GM23248 (cell line): Measurements from ENCODE around the gene PHPT1. TPM values are rescaled to one million over a fixed set of nuclear protein-coding genes. Genes with fewer than 3 reads are reported as not detected.

Experiments used
- DNase-seq: peaks from one replicate; pipeline ENCODE4 v3.0.0-alpha.2; 2015
- H2AFZ ChIP-seq: fragments of 200-600 bp; sonication (generic); 2 replicates; pipeline ENCODE4 v1.6.1; 2016; ENCODE audit warnings: antibody characterized with exemption
- H3F3A ChIP-seq: fragments of 200-600 bp; sonication (generic); 2 replicates; pipeline ENCODE4 v1.6.1; 2016; ENCODE audit warnings: mild to moderate bottlenecking, antibody characterized with exemption, mixed run types; ENCODE audit not compliant: insufficient read depth
- H3K27ac ChIP-seq: fragments of 200-600 bp; sonication (generic); 2 replicates; pipeline ENCODE4 v1.5.1; 2016; ENCODE audit warnings: mild to moderate bottlenecking
- H3K27me3 ChIP-seq: fragments of 200-600 bp; sonication (generic); replicated peaks from 2 replicates; pipeline ENCODE4 v1.6.1; 2016; ENCODE audit warnings: mild to moderate bottlenecking; ENCODE audit not compliant: insufficient read depth
- H3K36me3 ChIP-seq: fragments of 200-600 bp; sonication (generic); 2 replicates; pipeline ENCODE4 v1.6.1; 2016; ENCODE audit warnings: low read depth, mild to moderate bottlenecking
- H3K4me1 ChIP-seq: fragments of 200-600 bp; sonication (generic); 2 replicates; pipeline ENCODE4 v1.6.1; 2016; ENCODE audit warnings: mild to moderate bottlenecking; ENCODE audit not compliant: insufficient read depth
- H3K4me2 ChIP-seq: fragments of 200-600 bp; sonication (generic); one replicate; pipeline ENCODE4 v1.6.1; 2016; ENCODE audit warnings: mild to moderate bottlenecking; ENCODE audit not compliant: unreplicated experiment
- H3K4me3 ChIP-seq: fragments of 200-600 bp; sonication (generic); 2 replicates; pipeline ENCODE4 v1.5.1; 2016; ENCODE audit warnings: mild to moderate bottlenecking
- H3K79me2 ChIP-seq: fragments of 200-600 bp; sonication (generic); 2 replicates; pipeline ENCODE4 v1.6.1; 2016; ENCODE audit warnings: mild to moderate bottlenecking; ENCODE audit not compliant: insufficient read depth
- H3K9ac ChIP-seq: fragments of 200-600 bp; sonication (generic); 2 replicates; pipeline ENCODE4 v1.6.1; 2016; ENCODE audit warnings: mild to moderate bottlenecking
- H3K9me2 ChIP-seq: fragments of 200-600 bp; sonication (generic); 2 replicates; pipeline ENCODE4 v1.6.1; 2016; ENCODE audit warnings: mixed run types, mild to moderate bottlenecking, moderate library complexity; ENCODE audit not compliant: insufficient read depth
- H3K9me3 ChIP-seq: fragments of 200-600 bp; sonication (generic); one replicate; pipeline ENCODE4 v1.6.1; 2017; ENCODE audit warnings: low read depth
- H4K20me1 ChIP-seq: fragments of 200-600 bp; sonication (generic); 2 replicates; pipeline ENCODE4 v1.6.0; 2016; ENCODE audit not compliant: insufficient read depth
- EZH2 ChIP-seq: fragments of 200-600 bp; sonication (generic); IDR thresholded peaks from 2 replicates; pipeline ENCODE4 v1.6.1; 2018; ENCODE audit warnings: antibody characterized with exemption, mild to moderate bottlenecking; ENCODE audit not compliant: insufficient read depth, poor library complexity, severe bottlenecking
- EZH2phosphoT487 ChIP-seq: fragments of 200-600 bp; sonication (generic); IDR thresholded peaks from 2 replicates; pipeline ENCODE4 v1.6.1; 2018; ENCODE audit warnings: antibody characterized with exemption, moderate library complexity, mild to moderate bottlenecking, low read depth; ENCODE audit not compliant: insufficient read depth
- WGBS, 2 experiments: methylation state at CpG; one replicate each; pipeline ENCODE4 v1.1.6; 2015 to 2017; ENCODE audit warnings: low lambda C conversion rate in 2 of 2, low coverage in 1 of 2; ENCODE audit errors: missing lambda C conversion rate in 2 of 2; 5-methylcytosine and 5-hydroxymethylcytosine counted together
- in situ Hi-C: fragments of 300-500 bp; cut with MboI; formaldehyde crosslinking; loops from 2 replicates; pipeline ENCODE4 v1.15.0; 2020
- polyA plus RNA-seq: library from polyadenylated mRNA; unstranded; fragments of >200 nt; fragmentation: Nextera tagmentation; extraction: Ambion mirVana; gene quantifications from 2 replicates; pipeline ENCODE4 v1.2.1, GENCODE V29; 2016
- total RNA-seq: library from RNA; depleted of rRNA; stranded (reverse); fragments of >200 nt; shearing (Covaris generic); gene quantifications from 2 replicates; pipeline ENCODE4 v1.2.3, GENCODE V29; 2014

PHPT1 gene
- total and polyA plus RNA-seq, 2 experiments from 2014 or later = 84.6 to 302 TPM

- Histone ChIP-seq H3K4me3 (peak within 1 kb of the TSS; percentile 89), H3F3A (0 out of 2 replicates have a peak, but pooled peaks cover 9% of the 10 kb centered on the region), H2AFZ (peak within 1 kb of the TSS; percentile 93), H3K36me3 (no peaks in the 10 kb centered on the region), H3K9ac (peak within 1 kb of the TSS; percentile 85), H3K9me2 (no peaks in the 10 kb centered on the region), H3K9me3 (no peaks in the 10 kb centered on the region), H3K4me1 (peaks cover 10% of the 10 kb centered on the region), H3K4me2 (peak within 1 kb of the TSS; percentile 94), H3K27ac (peak within 1 kb of the TSS; percentile 42), H4K20me1 (no peaks in the 10 kb centered on the region), H3K27me3 (no peaks in the 10 kb centered on the region), H3K79me2 (peaks cover 44% of the 10 kb centered on the region)
- in situ Hi-C loops = no loop called here
- peak; percentile 99 for DNase-seq
- TF ChIP-seq EZH2phosphoT487 = no peak
- TF ChIP-seq EZH2 = no peak
- WGBS, 2 experiments = 2% methylated on average over 54 to 62 of the region's 88 CpGs
Observed at GRCh38 chr9:136885950-136886578, 36.9 kb downstream of the PHPT1 start, which contains the start of gene TRAF2. TSS of gene TRAF2 (plus strand) at chr9:136886516. CDS start at chr9:136898741, 12,225 bp downstream.

GRCh38 chr9:136886610-136887597, 37.7 kb downstream of the PHPT1 start:
- no peaks in the 10 kb centered on the region for H3K9me3 ChIP-seq
- H3F3A ChIP-seq = 0 out of 2 replicates have a peak, but pooled peaks cover 9% of the 10 kb centered on the region
- H3K4me2 ChIP-seq = peak overlapping the region; percentile 94
- no peaks in the 10 kb centered on the region for H3K36me3 ChIP-seq
- peak overlapping the region; percentile 89 for H3K4me3 ChIP-seq
- no peak for TF ChIP-seq EZH2
- in situ Hi-C loops = no loop called here
- H3K4me1 ChIP-seq = peaks cover 10% of the 10 kb centered on the region
- H3K9me2 ChIP-seq = no peaks in the 10 kb centered on the region
- H3K9ac ChIP-seq = peak overlapping the region; percentile 85
- no peaks in the 10 kb centered on the region for H4K20me1 ChIP-seq
- H3K27ac ChIP-seq = peak overlapping the region; percentile 42
- WGBS, 2 experiments = 2 to 3% methylated on average over 37 to 60 of the region's 76 CpGs
- DNase-seq = peak; percentile 66
- peak overlapping the region; percentile 70 for H2AFZ ChIP-seq
- H3K27me3 ChIP-seq = no peaks in the 10 kb centered on the region
- peaks cover 53% of the 10 kb centered on the region for H3K79me2 ChIP-seq

GRCh38 chr9:136888454-136888853, 39.2 kb downstream of the PHPT1 start:
- peaks cover 68% of the 10 kb centered on the region for H3K79me2 ChIP-seq
- H3K27me3 ChIP-seq = no peaks in the 10 kb centered on the region
- no peaks in the 10 kb centered on the region for H3K9me2 ChIP-seq
- H3K4me1 ChIP-seq = no peaks in the 10 kb centered on the region
- in situ Hi-C loops = no loop called here
- H4K20me1 ChIP-seq = no peaks in the 10 kb centered on the region
- no peak overlapping the region for H3K9ac ChIP-seq
- DNase-seq = no peak
- no peak overlapping the region for H3K4me3 ChIP-seq
- H3K36me3 ChIP-seq = no peaks in the 10 kb centered on the region
- H3F3A ChIP-seq = 0 out of 2 replicates have a peak, but pooled peaks cover 2% of the 10 kb centered on the region
- no peak overlapping the region for H3K4me2 ChIP-seq
- WGBS, 2 experiments = 92 to 94% methylated on average over 8 of the region's 8 CpGs
- no peak overlapping the region for H2AFZ ChIP-seq
- H3K27ac ChIP-seq = no peak overlapping the region
- no peaks in the 10 kb centered on the region for H3K9me3 ChIP-seq
- TF ChIP-seq EZH2phosphoT487 (no peak), EZH2 (no peak)

GRCh38 chr9:136889858-136890257, 40.6 kb downstream of the PHPT1 start:
- no peak for DNase-seq
- H2AFZ ChIP-seq = no peak overlapping the region
- H3K9me3 ChIP-seq = no peaks in the 10 kb centered on the region
- H3K4me3 ChIP-seq = no peak overlapping the region
- no peak overlapping the region for H3K9ac ChIP-seq
- H3K4me2 ChIP-seq = no peak overlapping the region
- in situ Hi-C loops = no loop called here
- no peaks in the 10 kb centered on the region for H3F3A ChIP-seq
- H3K9me2 ChIP-seq = no peaks in the 10 kb centered on the region
- TF ChIP-seq EZH2 = no peak
- TF ChIP-seq EZH2phosphoT487 = no peak
- no peaks in the 10 kb centered on the region for H3K4me1 ChIP-seq
- H3K27ac ChIP-seq = no peak overlapping the region
- 91 to 93% methylated on average over 17 to 42 of the region's 42 CpGs for WGBS, 2 experiments
- no peaks in the 10 kb centered on the region for H3K27me3 ChIP-seq
- H3K79me2 ChIP-seq = peaks cover 82% of the 10 kb centered on the region
- no peaks in the 10 kb centered on the region for H4K20me1 ChIP-seq
- no peaks in the 10 kb centered on the region for H3K36me3 ChIP-seq
